ENCODE measurements around the gene KLF9.
A peak's percentile ranks its signal among the peaks of the same experiment; 100 is the strongest.
"Not testable (repeated sequence)": the region's sequence is repeated elsewhere in the genome, so short reads cannot be mapped to it uniquely, and the experiment has no call there.

KLF9 gene

DNA sequence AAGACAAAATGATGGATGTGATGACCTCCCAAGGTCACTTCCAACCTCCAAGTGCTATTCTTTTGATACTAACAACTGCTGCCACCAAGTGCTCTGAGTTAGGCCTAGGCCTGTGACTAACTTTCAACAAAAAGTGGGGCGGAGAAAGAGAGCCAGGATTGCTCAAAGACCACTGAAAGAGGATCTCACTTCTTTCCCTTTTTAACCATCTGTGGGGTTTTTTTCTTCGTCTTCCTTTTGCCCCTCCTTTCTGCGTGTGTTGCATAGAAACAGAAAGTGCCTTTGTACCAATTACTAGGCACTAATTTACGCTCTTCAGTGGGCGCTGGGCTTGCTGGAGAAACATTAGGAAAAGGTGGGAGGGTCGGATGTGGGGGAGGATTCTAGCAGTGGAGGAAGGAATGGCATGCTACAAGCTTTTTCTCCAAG, 8.0 kb downstream of the KLF9 start:
- DNase-seq (ENCODE audit: low read depth), result peak; percentile 79
- TF ChIP-seq, protein P1, sequence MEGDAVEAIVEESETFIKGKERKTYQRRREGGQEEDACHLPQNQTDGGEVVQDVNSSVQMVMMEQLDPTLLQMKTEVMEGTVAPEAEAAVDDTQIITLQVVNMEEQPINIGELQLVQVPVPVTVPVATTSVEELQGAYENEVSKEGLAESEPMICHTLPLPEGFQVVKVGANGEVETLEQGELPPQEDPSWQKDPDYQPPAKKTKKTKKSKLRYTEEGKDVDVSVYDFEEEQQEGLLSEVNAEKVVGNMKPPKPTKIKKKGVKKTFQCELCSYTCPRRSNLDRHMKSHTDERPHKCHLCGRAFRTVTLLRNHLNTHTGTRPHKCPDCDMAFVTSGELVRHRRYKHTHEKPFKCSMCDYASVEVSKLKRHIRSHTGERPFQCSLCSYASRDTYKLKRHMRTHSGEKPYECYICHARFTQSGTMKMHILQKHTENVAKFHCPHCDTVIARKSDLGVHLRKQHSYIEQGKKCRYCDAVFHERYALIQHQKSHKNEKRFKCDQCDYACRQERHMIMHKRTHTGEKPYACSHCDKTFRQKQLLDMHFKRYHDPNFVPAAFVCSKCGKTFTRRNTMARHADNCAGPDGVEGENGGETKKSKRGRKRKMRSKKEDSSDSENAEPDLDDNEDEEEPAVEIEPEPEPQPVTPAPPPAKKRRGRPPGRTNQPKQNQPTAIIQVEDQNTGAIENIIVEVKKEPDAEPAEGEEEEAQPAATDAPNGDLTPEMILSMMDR (conservative IDR thresholded peaks at IDR 0.05; ENCODE audit: control insufficient read depth, insufficient read depth, low read depth, low read length), result no peak
- no peak overlapping the region for H3K4me3 ChIP-seq (ENCODE audit: control insufficient read depth, low read depth, low read length)

DNA sequence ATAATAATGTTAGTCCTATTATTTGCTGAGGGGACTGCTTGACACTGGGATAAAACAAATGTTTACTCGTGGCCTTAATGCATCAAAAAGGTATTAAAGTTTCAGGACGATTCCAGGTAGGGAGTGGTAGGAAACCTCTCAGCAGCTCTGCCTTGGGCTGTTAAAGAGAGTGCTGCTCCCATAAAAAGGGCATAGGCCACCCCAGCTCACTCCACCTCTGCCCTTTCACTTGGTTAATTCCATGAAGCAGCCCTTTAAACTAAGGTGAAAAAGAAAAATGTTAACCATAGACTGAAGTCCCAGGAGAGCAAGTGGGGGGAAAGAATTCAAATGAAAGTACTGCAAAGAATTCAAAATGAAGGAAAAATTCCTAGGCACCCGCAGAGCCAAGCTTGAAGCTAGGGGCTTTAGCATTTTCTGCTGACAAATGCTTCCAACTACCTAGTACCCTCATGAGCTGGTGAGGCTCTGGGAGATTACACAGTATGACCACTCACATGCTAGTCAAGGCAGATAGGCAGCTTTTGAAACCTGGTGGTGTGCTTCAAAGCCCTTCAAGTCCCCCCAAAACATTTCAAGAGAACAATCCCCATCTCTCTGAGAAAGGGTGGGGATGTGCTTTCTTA, 8.5 kb downstream of the KLF9 start:
- H3K4me3 ChIP-seq (ENCODE audit: control insufficient read depth, low read depth, low read length), result no peak overlapping the region
- no peak for DNase-seq (ENCODE audit: low read depth)
- TF ChIP-seq, protein P1 (conservative IDR thresholded peaks at IDR 0.05; ENCODE audit: control insufficient read depth, insufficient read depth, low read depth, low read length), result no peak

DNA sequence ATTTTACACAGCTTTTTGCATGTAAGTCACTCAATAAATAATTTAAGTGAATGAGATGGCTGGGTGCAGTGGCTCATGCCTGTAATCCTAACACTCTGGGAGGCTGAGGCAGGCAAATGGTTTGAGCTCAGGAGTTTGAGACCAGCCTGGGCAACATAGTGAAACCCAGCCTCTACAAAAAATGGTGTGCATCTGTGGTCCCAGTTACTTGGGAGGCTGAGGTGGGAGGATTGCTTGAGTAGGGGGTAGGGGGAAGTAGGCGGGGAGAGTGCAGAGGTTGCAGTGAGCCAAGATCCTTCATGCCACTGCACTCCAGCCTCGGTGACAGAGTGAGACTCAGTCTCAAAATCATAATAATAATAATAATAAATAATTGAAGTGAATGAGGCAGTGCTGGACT, 10.2 kb downstream of the KLF9 start:
- H3K4me3 ChIP-seq (ENCODE audit: control insufficient read depth, low read depth, low read length), result no peak overlapping the region
- no peak for DNase-seq (ENCODE audit: low read depth)
- TF ChIP-seq, protein P1 (conservative IDR thresholded peaks at IDR 0.05; ENCODE audit: control insufficient read depth, insufficient read depth, low read depth, low read length), result no peak

DNA sequence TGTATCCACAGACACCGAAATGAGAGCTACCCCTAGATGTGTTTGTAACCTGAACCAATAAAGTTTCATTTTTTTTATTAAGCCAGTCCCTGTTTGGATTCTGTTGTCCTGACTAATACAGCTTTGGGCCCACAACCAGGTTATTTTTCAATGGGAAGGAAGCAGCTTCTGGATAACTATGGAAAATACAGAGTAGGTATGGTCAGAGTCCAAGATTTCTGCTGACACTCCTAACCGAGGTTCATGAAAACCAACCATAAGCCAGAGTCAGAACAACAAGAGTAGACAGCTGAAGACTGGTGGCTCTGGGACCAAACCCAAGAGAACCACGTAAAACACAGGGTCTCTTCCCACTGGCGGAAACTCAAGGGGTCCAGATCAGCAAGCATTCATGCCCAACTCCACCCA, 10.8 kb downstream of the KLF9 start:
- TF ChIP-seq, protein P1 (conservative IDR thresholded peaks at IDR 0.05; ENCODE audit: control insufficient read depth, insufficient read depth, low read depth, low read length), result no peak
- no peak overlapping the region for H3K4me3 ChIP-seq (ENCODE audit: control insufficient read depth, low read depth, low read length)
- DNase-seq (ENCODE audit: low read depth), result peak; percentile 68

DNA sequence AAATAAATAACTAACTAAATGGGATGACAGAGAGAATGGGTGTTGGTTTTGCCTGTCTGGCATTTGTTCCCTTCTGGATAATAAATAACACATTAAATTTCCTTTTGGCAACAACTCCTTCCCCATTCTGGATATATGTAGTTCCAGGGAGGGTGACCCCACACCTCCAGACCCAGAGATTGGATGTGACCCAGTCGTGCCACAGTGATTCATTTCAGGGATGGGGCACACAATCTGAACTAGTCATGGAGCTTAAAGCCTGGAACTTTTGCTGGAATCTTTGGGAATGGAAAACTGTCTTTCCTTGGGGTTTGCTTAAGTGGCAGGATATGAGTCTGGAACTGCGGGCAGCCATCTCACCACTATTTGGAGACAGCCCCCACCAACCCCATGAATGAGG, 11.3 kb downstream of the KLF9 start:
- TF ChIP-seq, protein P1 (conservative IDR thresholded peaks at IDR 0.05; ENCODE audit: control insufficient read depth, insufficient read depth, low read depth, low read length), result no peak
- DNase-seq (ENCODE audit: low read depth), result peak; percentile 72
- no peak overlapping the region for H3K4me3 ChIP-seq (ENCODE audit: control insufficient read depth, low read depth, low read length)

DNA sequence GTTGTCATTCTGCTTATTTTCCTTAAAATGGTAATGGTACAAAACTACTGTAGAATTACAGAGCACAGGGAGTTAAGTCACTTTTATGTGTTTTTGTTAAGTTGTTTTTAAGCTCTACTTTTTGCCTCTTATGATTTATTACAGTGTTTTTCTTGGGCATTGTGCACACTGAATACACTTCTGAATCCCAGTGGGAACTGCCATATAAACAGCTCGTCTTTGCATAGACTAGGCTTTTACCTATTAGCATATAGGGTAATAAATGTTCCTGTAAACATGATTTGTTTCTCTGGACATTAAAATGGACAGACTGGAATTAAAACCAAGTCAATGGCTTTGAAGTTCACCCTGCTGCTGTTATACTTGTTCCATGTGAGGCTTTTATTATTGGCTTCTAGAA, 12.2 kb downstream of the KLF9 start:
- TF ChIP-seq, protein P1 (conservative IDR thresholded peaks at IDR 0.05; ENCODE audit: control insufficient read depth, insufficient read depth, low read depth, low read length), result no peak
- no peak overlapping the region for H3K4me3 ChIP-seq (ENCODE audit: control insufficient read depth, low read depth, low read length)
- DNase-seq (ENCODE audit: low read depth), result no peak

DNA sequence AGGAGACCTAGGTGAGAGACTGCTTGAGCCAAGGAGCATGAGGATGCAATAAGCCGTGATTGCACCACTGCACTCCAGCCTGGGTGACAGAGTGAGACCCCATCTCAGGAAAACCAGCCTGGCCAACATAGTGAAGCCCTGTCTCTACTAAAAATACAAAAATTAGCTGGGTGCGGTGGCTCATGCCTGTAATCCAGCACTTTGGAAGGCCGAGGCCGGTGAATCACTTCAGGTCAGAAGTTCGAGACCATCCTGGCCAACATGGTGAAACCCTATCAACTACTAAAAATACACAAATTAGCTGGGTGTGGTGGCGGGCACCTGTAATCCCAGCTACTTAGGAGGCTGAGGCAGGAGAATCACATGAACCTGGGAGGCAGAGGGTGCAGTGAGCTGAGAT, 13.2 kb downstream of the KLF9 start:
- DNase-seq (ENCODE audit: low read depth), result peak; percentile 44
- H3K4me3 ChIP-seq (ENCODE audit: control insufficient read depth, low read depth, low read length), result not testable (repeated sequence)
